Caco-2 (cell line): ENCODE results near the gene AK5. TPM values are rescaled to one million over a fixed set of nuclear protein-coding genes. Genes with fewer than 3 reads are reported as not detected.
"Not testable (repeated sequence)": the region's sequence is repeated elsewhere in the genome, so short reads cannot be mapped to it uniquely, and the experiment has no call there.

ENCODE experiments used
- BruUV-seq: library from RNA; stranded (reverse); fragments of 400-500 nt; replicated peaks from 2 replicates; lab custom pipeline; 2021; lab: Mats Ljungman, UMichigan
- CTCF ChIA-PET: fragments of 300-600 bp; sonication (Branson Sonifier 250); formaldehyde crosslinking; loops from one replicate; lab custom pipeline; 2022; ENCODE audit warnings: antibody characterized with exemption; lab: Charles Lee
- POLR2A ChIA-PET: fragments of 300-600 bp; sonication (Branson Sonifier 250); formaldehyde crosslinking; loops from one replicate; lab custom pipeline; 2022; ENCODE audit warnings: antibody characterized with exemption; lab: Charles Lee
- DNase-seq, 2 experiments: peaks; one replicate each; pipeline versions ENCODE4 v3.0.0 to v3.0.0-alpha.2; 2020 to 2022
- H3K27me3 ChIP-seq: replicated peaks from 2 replicates; pipeline ENCODE4 v1.6.0; 2011; ENCODE audit warnings: low read length; ENCODE audit not compliant: control insufficient read depth, insufficient read depth
- H3K36me3 ChIP-seq: 2 replicates; pipeline ENCODE4 v1.5.1; 2011; ENCODE audit warnings: low read length; ENCODE audit not compliant: control insufficient read depth, insufficient read depth
- H3K4me1 ChIP-seq: fragments of 250-450 bp; sonication (Bioruptor Pico); 2 replicates; pipeline ENCODE4 v1.5.1; 2020; ENCODE audit warnings: mild to moderate bottlenecking
- H3K4me3 ChIP-seq: 2 replicates; pipeline ENCODE4 v1.5.1; 2011; ENCODE audit warnings: low read depth, mild to moderate bottlenecking, control low read depth, low read length
- H3K9me3 ChIP-seq: fragments of 250-450 bp; sonication (Bioruptor Pico); 2 replicates; pipeline ENCODE4 v1.5.1; 2020; ENCODE audit warnings: mild to moderate bottlenecking, moderate library complexity
- H3K27ac Mint-ChIP-seq: one replicate; pipeline ENCODE4 v1.8.0; 2022; ENCODE audit warnings: mixed read lengths; ENCODE audit not compliant: unreplicated experiment
- H3K27me3 Mint-ChIP-seq: one replicate; pipeline ENCODE4 v1.8.0; 2022; ENCODE audit warnings: mixed read lengths; ENCODE audit not compliant: insufficient read depth, unreplicated experiment
- H3K36me3 Mint-ChIP-seq: one replicate; pipeline ENCODE4 v1.8.0; 2022; ENCODE audit warnings: mild to moderate bottlenecking, mixed read lengths; ENCODE audit not compliant: insufficient read depth, unreplicated experiment
- H3K4me1 Mint-ChIP-seq: one replicate; pipeline ENCODE4 v1.8.0; 2022; ENCODE audit warnings: low read depth, mixed read lengths; ENCODE audit not compliant: unreplicated experiment
- H3K4me3 Mint-ChIP-seq: one replicate; pipeline ENCODE4 v1.8.0; 2022; ENCODE audit warnings: mild to moderate bottlenecking, moderate library complexity, mixed read lengths; ENCODE audit not compliant: unreplicated experiment
- H3K9me3 Mint-ChIP-seq: one replicate; pipeline ENCODE4 v1.8.0; 2022; ENCODE audit warnings: mixed read lengths; ENCODE audit not compliant: unreplicated experiment
- CTCF ChIP-seq, 2 experiments: fragments of 200-600 bp in 1 of 2; IDR thresholded peaks; 1 replicate in 1 of 2; 2 replicates in 1 of 2; pipeline versions ENCODE4 v1.5.1 to v1.8.0; 2011 to 2022; ENCODE audit warnings: antibody characterized with exemption in 1 of 2, control low read depth in 1 of 2, inconsistent platforms in 1 of 2, low read depth in 1 of 2, low read length in 1 of 2, mild to moderate bottlenecking in 1 of 2, moderate library complexity in 1 of 2; ENCODE audit not compliant: insufficient read depth in 1 of 2, severe bottlenecking in 1 of 2, unreplicated experiment in 1 of 2
- intact Hi-C: fragments of 100-400 bp; cut with micrococcal nuclease; formaldehyde crosslinking; loops from one replicate; pipeline ENCODE4 v1.10.0; 2022; ENCODE audit not compliant: unreplicated experiment
- total RNA-seq: library from RNA; stranded (reverse); gene quantifications from 2 replicates; pipeline ENCODE4 v1.2.3, GENCODE V29; 2022

Gene AK5
- total RNA-seq, 1 experiment from 2014 or later = not detected

GRCh38 chr1:77308889-77309621 is 27.2 kb downstream of the AK5 start:
- no peak overlapping the region for H3K27ac Mint-ChIP-seq
- Histone ChIP-seq H3K36me3 (no peaks in the 10 kb centered on the region), H3K4me1 (no peaks in the 10 kb centered on the region), H3K27me3 (no peaks in the 10 kb centered on the region), H3K9me3 (no peaks in the 10 kb centered on the region), H3K4me3 (no peak overlapping the region)
- DNase-seq = no peak
- H3K4me1 Mint-ChIP-seq = no peaks in the 10 kb centered on the region
- no peak for TF ChIP-seq CTCF (IDR thresholded peaks at IDR 0.05; ENCODE audit: insufficient read depth in 1 of 2, low read depth in 1 of 2, low read length in 1 of 2, severe bottlenecking in 1 of 2, unreplicated experiment in 1 of 2)
- no peaks in the 10 kb centered on the region for H3K9me3 Mint-ChIP-seq
- BruUV-seq = no TSS peak
- H3K36me3 Mint-ChIP-seq = no peaks in the 10 kb centered on the region
- H3K4me3 Mint-ChIP-seq = no peak overlapping the region
- POLR2A ChIA-PET = no interaction called here
- peaks cover 11% of the 10 kb centered on the region for H3K27me3 Mint-ChIP-seq
- intact Hi-C loops = no loop called here
- CTCF ChIA-PET = no interaction called here

GRCh38 chr1:77310924-77311323 is 29.1 kb downstream of the AK5 start:
- Histone ChIP-seq H3K4me1 (no peaks in the 10 kb centered on the region), H3K27me3 (no peaks in the 10 kb centered on the region), H3K4me3 (no peak overlapping the region), H3K9me3 (no peaks in the 10 kb centered on the region), H3K36me3 (no peaks in the 10 kb centered on the region)
- Mint-ChIP-seq H3K9me3 (no peaks in the 10 kb centered on the region), H3K4me1 (no peaks in the 10 kb centered on the region), H3K27ac (no peak overlapping the region), H3K36me3 (no peaks in the 10 kb centered on the region), H3K27me3 (peaks cover 6% of the 10 kb centered on the region), H3K4me3 (no peak overlapping the region)
- ChIA-PET POLR2A (no interaction called here), CTCF (no interaction called here)
- TF ChIP-seq CTCF (IDR thresholded peaks at IDR 0.05; ENCODE audit: insufficient read depth in 1 of 2, low read depth in 1 of 2, low read length in 1 of 2, severe bottlenecking in 1 of 2, unreplicated experiment in 1 of 2) = no peak
- no TSS peak for BruUV-seq
- no peak for DNase-seq
- intact Hi-C loops = no loop called here

- H3K4me3 Mint-ChIP-seq, H3K36me3 Mint-ChIP-seq, H3K9me3 Mint-ChIP-seq, intact Hi-C loops, CTCF ChIA-PET, H3K27me3 Mint-ChIP-seq, H3K4me3 ChIP-seq, H3K4me1 ChIP-seq, H3K4me1 Mint-ChIP-seq, BruUV-seq, H3K9me3 ChIP-seq, H3K27me3 ChIP-seq, H3K27ac Mint-ChIP-seq, H3K36me3 ChIP-seq: not testable (repeated sequence)
- POLR2A ChIA-PET = interaction anchor here (0.6 kb wide), 1 partner anchor 15 kb away, joined by 5 read pairs; no protein-coding TSS in a partner anchor
- DNase-seq = peak in 1 of 2 experiments; percentile 1
Observed at GRCh38 chr1:77312364-77312763, 30.5 kb downstream of the AK5 start.
